ENCODE measurements around the gene FAM9C. TPM values are rescaled to one million over a fixed set of nuclear protein-coding genes. Genes with fewer than 3 reads are reported as not detected.

The FAM9C gene
- total RNA-seq, 4 donors from 2014 or later, result not detected

DNA sequence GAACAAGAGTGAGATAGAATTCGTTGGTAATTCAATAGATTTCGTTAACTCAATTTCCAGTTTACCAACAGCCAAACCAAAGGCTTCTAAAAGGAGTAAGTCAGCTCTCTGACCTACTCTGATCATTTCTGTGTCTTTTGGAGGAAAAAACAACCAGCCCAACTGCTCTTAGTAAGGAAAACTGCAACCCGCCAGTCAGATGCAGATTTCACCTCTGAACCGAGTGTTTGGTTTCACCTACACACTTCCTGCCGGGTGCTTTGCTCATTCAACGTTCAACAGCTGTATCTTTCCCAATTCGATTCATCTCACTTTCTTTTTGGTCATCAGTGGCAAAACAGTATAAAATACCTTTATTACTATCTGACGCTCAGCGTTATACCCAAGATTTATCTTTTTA, 45.0 kb downstream of the FAM9C start:
- in situ Hi-C loops (cut with MboI; ENCODE audit: low sequenced_read_pairs in 4 of 4), result no loop called here
- no peaks in the 10 kb centered on the region for H3K27me3 ChIP-seq
- H3K27ac ChIP-seq, result peak overlapping the region in 1 of 4 donors; percentile 36
- intact Hi-C loops (cut with DNase I; ENCODE audit: low total_unique reads), result no loop called here
- H3K36me3 ChIP-seq, result no peaks in the 10 kb centered on the region
- no peaks in the 10 kb centered on the region for H3K9me3 ChIP-seq
- TF ChIP-seq POLR2A (IDR thresholded peaks at IDR 0.05), result no peak
- TF ChIP-seq, protein P1, sequence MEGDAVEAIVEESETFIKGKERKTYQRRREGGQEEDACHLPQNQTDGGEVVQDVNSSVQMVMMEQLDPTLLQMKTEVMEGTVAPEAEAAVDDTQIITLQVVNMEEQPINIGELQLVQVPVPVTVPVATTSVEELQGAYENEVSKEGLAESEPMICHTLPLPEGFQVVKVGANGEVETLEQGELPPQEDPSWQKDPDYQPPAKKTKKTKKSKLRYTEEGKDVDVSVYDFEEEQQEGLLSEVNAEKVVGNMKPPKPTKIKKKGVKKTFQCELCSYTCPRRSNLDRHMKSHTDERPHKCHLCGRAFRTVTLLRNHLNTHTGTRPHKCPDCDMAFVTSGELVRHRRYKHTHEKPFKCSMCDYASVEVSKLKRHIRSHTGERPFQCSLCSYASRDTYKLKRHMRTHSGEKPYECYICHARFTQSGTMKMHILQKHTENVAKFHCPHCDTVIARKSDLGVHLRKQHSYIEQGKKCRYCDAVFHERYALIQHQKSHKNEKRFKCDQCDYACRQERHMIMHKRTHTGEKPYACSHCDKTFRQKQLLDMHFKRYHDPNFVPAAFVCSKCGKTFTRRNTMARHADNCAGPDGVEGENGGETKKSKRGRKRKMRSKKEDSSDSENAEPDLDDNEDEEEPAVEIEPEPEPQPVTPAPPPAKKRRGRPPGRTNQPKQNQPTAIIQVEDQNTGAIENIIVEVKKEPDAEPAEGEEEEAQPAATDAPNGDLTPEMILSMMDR (IDR thresholded peaks at IDR 0.05 in 4 of 5, conservative IDR thresholded peaks at IDR 0.05 in 1 of 5), result no peak
- DNase-seq (no peak), ATAC-seq (no peak)
- no peak overlapping the region for H3K4me3 ChIP-seq
- H3K4me1 ChIP-seq, result no peaks in the 10 kb centered on the region

DNA sequence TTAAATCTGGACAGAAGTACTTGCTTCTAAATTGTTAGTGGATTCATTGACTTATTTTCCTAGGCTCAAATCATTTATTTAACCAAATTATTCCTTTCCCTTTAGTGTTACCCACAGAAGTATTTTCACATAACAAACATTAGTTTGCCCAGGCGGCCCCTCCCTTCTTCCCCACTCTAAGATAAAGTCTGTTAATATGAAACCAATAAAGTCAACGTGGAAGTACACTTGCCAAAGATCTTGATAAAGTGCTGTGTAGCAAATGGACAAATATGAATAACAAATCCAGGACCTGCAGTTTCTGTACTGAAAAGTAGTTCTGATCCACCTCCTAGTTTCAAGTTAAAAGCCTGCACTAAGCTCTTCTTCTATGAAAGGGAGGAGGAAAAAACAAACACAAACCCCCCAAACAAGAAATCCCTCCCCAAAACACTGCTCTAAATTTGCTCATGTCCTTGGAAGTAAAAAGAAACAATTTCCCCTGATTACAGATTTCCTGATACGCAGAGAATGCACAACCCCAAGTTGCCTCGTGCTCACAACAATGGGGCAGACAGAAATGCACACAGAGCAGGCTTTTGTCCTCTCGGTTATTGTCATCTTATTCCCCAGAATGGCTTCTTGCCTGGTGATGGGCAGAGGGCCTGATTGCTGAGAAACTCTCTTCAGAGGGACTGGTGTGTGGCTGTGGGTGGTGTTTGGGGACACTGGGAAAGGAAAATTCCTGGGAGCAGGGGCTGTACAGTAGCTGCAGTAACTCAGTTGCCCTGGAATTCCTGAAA, 46.3 kb downstream of the FAM9C start:
- ATAC-seq, result no peak
- Histone ChIP-seq H3K4me1 (no peaks in the 10 kb centered on the region), H3K9me3 (no peaks in the 10 kb centered on the region), H3K36me3 (no peaks in the 10 kb centered on the region), H3K27me3 (no peaks in the 10 kb centered on the region), H3K4me3 (no peak overlapping the region), H3K27ac (peak overlapping the region in 1 of 4 donors; percentile 22)
- in situ Hi-C loops (cut with MboI; ENCODE audit: low sequenced_read_pairs in 4 of 4) (no loop called here), intact Hi-C loops (cut with DNase I; ENCODE audit: low total_unique reads) (no loop called here)
- TF ChIP-seq POLR2A (IDR thresholded peaks at IDR 0.05), result no peak
- TF ChIP-seq, protein P1 (IDR thresholded peaks at IDR 0.05 in 4 of 5, conservative IDR thresholded peaks at IDR 0.05 in 1 of 5), result no peak
- no peak for DNase-seq

DNA sequence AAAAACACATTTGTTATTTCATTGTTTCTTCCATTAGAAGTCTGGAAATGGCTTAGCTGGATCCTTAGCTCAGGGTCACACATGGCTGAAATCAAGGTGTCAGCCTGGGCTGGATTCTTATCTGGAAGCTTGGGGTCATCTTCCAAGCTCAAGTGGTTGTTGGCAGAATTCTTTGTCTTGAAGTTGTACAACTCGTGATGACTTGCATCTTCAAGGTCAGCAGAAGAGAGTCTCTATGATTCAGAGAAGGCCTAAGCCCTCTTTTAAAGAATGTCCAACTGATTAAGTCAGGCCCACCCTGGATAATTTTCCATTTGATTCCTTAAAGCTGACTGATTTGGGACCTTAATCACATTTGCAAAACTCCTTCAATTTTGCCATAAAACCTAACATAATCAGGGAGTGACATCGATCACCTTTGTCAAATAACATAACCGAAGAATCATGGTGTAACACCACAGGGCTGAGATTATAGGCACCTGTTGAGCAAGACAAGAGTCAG, 47.4 kb downstream of the FAM9C start:
- in situ Hi-C loops (cut with MboI; ENCODE audit: low sequenced_read_pairs in 4 of 4) (no loop called here), intact Hi-C loops (cut with DNase I; ENCODE audit: low total_unique reads) (no loop called here)
- ATAC-seq (no peak), DNase-seq (no peak)
- Histone ChIP-seq H3K27ac (no peak overlapping the region), H3K36me3 (no peaks in the 10 kb centered on the region), H3K27me3 (no peaks in the 10 kb centered on the region), H3K4me3 (no peak overlapping the region), H3K4me1 (no peaks in the 10 kb centered on the region), H3K9me3 (no peaks in the 10 kb centered on the region)
- no peak for TF ChIP-seq POLR2A (IDR thresholded peaks at IDR 0.05)
- TF ChIP-seq, protein P1 (IDR thresholded peaks at IDR 0.05 in 4 of 5, conservative IDR thresholded peaks at IDR 0.05 in 1 of 5), result no peak

DNA sequence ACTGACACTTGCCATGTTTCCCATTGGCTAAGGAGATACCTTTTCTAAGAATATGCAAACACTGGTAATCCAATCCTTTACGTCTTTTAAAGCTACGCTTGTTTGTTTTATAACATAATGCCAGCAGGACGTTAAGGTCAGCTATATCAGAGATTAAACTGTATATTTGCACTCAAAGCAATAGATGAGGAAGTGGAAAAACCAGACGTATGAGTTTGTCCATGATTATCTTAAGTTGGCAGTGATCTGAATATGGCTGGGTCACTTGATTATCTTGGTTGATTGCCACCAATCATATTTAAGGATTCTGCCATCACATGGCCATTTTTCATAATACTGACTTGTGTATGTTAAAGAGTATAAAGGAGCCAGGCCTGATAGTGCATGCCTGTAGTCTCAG, 50.1 kb downstream of the FAM9C start:
- in situ Hi-C loops (cut with MboI; ENCODE audit: low sequenced_read_pairs in 4 of 4), result no loop called here
- TF ChIP-seq, protein P1 (IDR thresholded peaks at IDR 0.05 in 4 of 5, conservative IDR thresholded peaks at IDR 0.05 in 1 of 5), result no peak
- no peak for TF ChIP-seq POLR2A (IDR thresholded peaks at IDR 0.05)
- no peak overlapping the region for H3K27ac ChIP-seq

More for the DNA sequence above, 50.1 kb downstream of the FAM9C start:
- DNase-seq (no peak), ATAC-seq (no peak)
- Histone ChIP-seq H3K4me1 (no peaks in the 10 kb centered on the region), H3K9me3 (no peaks in the 10 kb centered on the region), H3K36me3 (no peaks in the 10 kb centered on the region), H3K4me3 (no peak overlapping the region), H3K27me3 (no peaks in the 10 kb centered on the region)
- intact Hi-C loops (cut with DNase I; ENCODE audit: low total_unique reads), result no loop called here
